NCI-H226 (cell line): ENCODE measurements around the gene CRYBA1.
"Not testable (repeated sequence)": the region's sequence is repeated elsewhere in the genome, so short reads cannot be mapped to it uniquely, and the experiment has no call there.

Experiments
- DNase-seq: peaks from one replicate; pipeline ENCODE4 v3.0.0-alpha.2; 2015

CRYBA1 gene

GRCh38 chr17:29246628-29247027, at the start of gene CRYBA1:
Gene CRYBA1, plus strand, starts transcription at chr17:29246859. Its CDS starts 5 bp downstream, at chr17:29246864.
- no peak for DNase-seq

GRCh38 chr17:29197516-29198272, 49.0 kb upstream of the CRYBA1 start:
- DNase-seq = no peak

- not testable (repeated sequence) for DNase-seq
Measured at GRCh38 chr17:29204068-29204804, 42.4 kb upstream of the CRYBA1 start.

GRCh38 chr17:29205047-29205446, 41.6 kb upstream of the CRYBA1 start:
- DNase-seq = peak; percentile 25

- DNase-seq = no peak
Measured at GRCh38 chr17:29207975-29208374, 38.7 kb upstream of the CRYBA1 start.

GRCh38 chr17:29209073-29209472, 37.6 kb upstream of the CRYBA1 start:
- DNase-seq = no peak

- DNase-seq = no peak
Measured at GRCh38 chr17:29210879-29211278, 35.8 kb upstream of the CRYBA1 start.

- no peak for DNase-seq
Measured at GRCh38 chr17:29212094-29212631, 34.5 kb upstream of the CRYBA1 start.

- DNase-seq = no peak
Measured at GRCh38 chr17:29212681-29213121, 34.0 kb upstream of the CRYBA1 start.

- DNase-seq = no peak
Measured at GRCh38 chr17:29214215-29215146, 32.2 kb upstream of the CRYBA1 start.

- no peak for DNase-seq
Measured at GRCh38 chr17:29215174-29215573, 31.5 kb upstream of the CRYBA1 start.

- no peak for DNase-seq
Measured at GRCh38 chr17:29215717-29216116, 30.9 kb upstream of the CRYBA1 start.

- DNase-seq = no peak
Measured at GRCh38 chr17:29216181-29216580, 30.5 kb upstream of the CRYBA1 start.

GRCh38 chr17:29216856-29217255, 29.8 kb upstream of the CRYBA1 start:
- DNase-seq = no peak

GRCh38 chr17:29219378-29220047, 27.1 kb upstream of the CRYBA1 start:
- no peak for DNase-seq

- not testable (repeated sequence) for DNase-seq
Measured at GRCh38 chr17:29221338-29221737, 25.3 kb upstream of the CRYBA1 start.

GRCh38 chr17:29225396-29225795, 21.3 kb upstream of the CRYBA1 start:
- DNase-seq = no peak

- DNase-seq = no peak
Measured at GRCh38 chr17:29233301-29233700, 13.4 kb upstream of the CRYBA1 start.

- not testable (repeated sequence) for DNase-seq
Measured at GRCh38 chr17:29234972-29235371, 11.7 kb upstream of the CRYBA1 start.

- DNase-seq = no peak
Measured at GRCh38 chr17:29235904-29236303, 10.8 kb upstream of the CRYBA1 start.

GRCh38 chr17:29237476-29238132, 9.1 kb upstream of the CRYBA1 start:
- DNase-seq = peak; percentile 64
